ENCODE data around the gene MACROD1.

Gene MACROD1

DNA sequence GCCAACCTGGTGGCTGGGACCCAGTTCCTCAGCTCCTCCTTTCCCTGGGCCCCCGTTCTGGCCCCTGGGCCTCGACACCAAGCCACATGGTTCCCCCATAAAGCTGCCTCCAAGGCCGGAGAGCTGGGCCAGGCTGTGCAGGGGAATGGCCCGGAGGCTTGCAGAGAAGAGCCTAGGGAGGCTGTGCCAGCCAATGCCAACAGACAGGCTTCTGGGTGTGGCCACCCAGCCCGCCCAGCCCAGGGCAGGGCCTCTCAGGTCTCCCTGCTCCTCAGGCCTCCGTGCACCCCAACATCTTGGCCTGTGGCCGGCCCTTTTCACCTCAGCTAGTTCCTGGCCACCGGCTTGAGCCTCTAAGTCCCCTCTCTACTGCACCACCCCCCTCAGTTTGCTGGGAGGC lies 147.6 kb downstream of the MACROD1 start:
- DNase-seq (ENCODE audit: low spot score), result no peak
- no peak overlapping the region for H3K27ac ChIP-seq (ENCODE audit: poor library complexity, severe bottlenecking)
- ATAC-seq (ENCODE audit: low read depth), result 0 out of 3 replicates have a peak, but pooled peaks have one; percentile 24
- TF ChIP-seq, protein P1, sequence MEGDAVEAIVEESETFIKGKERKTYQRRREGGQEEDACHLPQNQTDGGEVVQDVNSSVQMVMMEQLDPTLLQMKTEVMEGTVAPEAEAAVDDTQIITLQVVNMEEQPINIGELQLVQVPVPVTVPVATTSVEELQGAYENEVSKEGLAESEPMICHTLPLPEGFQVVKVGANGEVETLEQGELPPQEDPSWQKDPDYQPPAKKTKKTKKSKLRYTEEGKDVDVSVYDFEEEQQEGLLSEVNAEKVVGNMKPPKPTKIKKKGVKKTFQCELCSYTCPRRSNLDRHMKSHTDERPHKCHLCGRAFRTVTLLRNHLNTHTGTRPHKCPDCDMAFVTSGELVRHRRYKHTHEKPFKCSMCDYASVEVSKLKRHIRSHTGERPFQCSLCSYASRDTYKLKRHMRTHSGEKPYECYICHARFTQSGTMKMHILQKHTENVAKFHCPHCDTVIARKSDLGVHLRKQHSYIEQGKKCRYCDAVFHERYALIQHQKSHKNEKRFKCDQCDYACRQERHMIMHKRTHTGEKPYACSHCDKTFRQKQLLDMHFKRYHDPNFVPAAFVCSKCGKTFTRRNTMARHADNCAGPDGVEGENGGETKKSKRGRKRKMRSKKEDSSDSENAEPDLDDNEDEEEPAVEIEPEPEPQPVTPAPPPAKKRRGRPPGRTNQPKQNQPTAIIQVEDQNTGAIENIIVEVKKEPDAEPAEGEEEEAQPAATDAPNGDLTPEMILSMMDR (IDR thresholded peaks at IDR 0.05; ENCODE audit: poor library complexity, severe bottlenecking), result no peak
- H3K4me3 ChIP-seq (ENCODE audit: severe bottlenecking), result no peak overlapping the region
- peaks cover 2% of the 10 kb centered on the region for H3K4me1 ChIP-seq (ENCODE audit: insufficient read depth, poor library complexity, severe bottlenecking)
- no peaks in the 10 kb centered on the region for H3K36me3 ChIP-seq (ENCODE audit: low read depth)
- H3K27me3 ChIP-seq (ENCODE audit: insufficient read depth, poor library complexity, severe bottlenecking), result no peaks in the 10 kb centered on the region
- H3K9me3 ChIP-seq (ENCODE audit: severe bottlenecking), result no peaks in the 10 kb centered on the region

DNA sequence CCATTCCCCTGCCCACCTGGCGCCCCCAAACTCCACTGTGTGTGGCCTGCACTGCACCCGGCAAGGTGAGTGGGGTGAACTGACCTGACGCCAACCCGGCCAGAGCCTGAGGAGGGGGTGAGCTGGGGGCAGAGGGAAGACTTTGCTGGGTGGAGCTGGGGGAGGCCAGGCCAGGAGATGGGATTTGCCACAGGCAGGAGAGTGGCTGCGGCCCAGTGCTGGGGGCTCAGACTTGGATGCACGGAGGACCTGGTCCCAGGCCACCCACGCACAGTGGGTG lies 148.0 kb downstream of the MACROD1 start:
- TF ChIP-seq, protein P1 (IDR thresholded peaks at IDR 0.05; ENCODE audit: poor library complexity, severe bottlenecking), result no peak
- Histone ChIP-seq H3K27me3 (ENCODE audit: insufficient read depth, poor library complexity, severe bottlenecking) (no peaks in the 10 kb centered on the region), H3K27ac (ENCODE audit: poor library complexity, severe bottlenecking) (no peak overlapping the region), H3K9me3 (ENCODE audit: severe bottlenecking) (no peaks in the 10 kb centered on the region), H3K4me3 (ENCODE audit: severe bottlenecking) (no peak overlapping the region), H3K4me1 (ENCODE audit: insufficient read depth, poor library complexity, severe bottlenecking) (peaks cover 2% of the 10 kb centered on the region), H3K36me3 (ENCODE audit: low read depth) (no peaks in the 10 kb centered on the region)
- no peak for DNase-seq (ENCODE audit: low spot score)
- ATAC-seq (ENCODE audit: low read depth), result no peak

DNA sequence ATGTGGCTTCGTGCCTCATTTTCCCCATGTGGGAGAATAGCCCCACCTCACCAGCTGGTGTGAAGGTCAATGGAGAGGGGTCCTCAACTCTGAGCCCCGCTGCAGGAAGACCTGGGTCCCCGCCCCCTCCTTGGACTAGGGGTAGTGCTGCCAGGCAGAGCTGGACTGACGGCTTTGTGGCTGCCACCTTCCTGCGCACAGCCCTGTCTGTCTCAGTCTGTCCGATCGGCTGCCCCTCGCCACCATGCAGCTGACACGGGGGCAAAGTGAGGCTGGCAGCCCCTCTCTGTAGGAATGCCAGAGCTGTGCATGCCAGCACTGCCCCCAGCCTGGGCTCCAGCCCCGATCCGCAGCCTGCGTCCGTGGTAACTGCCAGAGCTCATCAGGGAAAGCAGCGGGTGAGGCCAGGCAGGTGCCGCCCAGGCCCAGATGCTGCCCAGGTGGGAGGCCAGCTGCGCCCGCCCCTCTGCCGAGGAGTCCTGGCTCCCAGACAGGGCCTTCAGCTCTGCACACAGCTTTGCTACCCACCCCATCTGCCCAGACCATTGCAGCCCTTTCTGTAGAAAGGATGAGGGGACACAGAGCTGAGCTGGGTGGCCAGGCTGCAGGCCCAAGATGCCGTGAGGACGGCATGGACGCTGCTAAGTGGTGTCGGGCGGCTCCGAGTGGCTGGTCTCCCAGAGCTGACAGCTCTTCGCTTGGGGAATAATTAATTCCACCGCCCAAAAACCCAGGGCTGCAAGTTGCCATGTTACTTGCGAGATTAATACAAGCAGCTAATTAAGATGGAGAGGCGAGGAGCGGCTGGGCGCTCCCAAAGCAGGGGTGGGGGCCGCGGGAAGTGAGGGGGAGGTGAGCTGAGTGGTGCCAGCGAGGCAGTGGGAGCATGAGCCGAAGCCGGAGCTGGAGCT lies 149.7 kb downstream of the MACROD1 start:
- DNase-seq (ENCODE audit: low spot score) (no peak), ATAC-seq (ENCODE audit: low read depth) (no peak)
- no peaks in the 10 kb centered on the region for H3K4me1 ChIP-seq (ENCODE audit: insufficient read depth, poor library complexity, severe bottlenecking)
- no peaks in the 10 kb centered on the region for H3K9me3 ChIP-seq (ENCODE audit: severe bottlenecking)
- H3K36me3 ChIP-seq (ENCODE audit: low read depth), result no peaks in the 10 kb centered on the region
- H3K27ac ChIP-seq (ENCODE audit: poor library complexity, severe bottlenecking), result no peak overlapping the region
- TF ChIP-seq, protein P1 (IDR thresholded peaks at IDR 0.05; ENCODE audit: poor library complexity, severe bottlenecking), result no peak
- H3K27me3 ChIP-seq (ENCODE audit: insufficient read depth, poor library complexity, severe bottlenecking), result no peaks in the 10 kb centered on the region
- no peak overlapping the region for H3K4me3 ChIP-seq (ENCODE audit: severe bottlenecking)

DNA sequence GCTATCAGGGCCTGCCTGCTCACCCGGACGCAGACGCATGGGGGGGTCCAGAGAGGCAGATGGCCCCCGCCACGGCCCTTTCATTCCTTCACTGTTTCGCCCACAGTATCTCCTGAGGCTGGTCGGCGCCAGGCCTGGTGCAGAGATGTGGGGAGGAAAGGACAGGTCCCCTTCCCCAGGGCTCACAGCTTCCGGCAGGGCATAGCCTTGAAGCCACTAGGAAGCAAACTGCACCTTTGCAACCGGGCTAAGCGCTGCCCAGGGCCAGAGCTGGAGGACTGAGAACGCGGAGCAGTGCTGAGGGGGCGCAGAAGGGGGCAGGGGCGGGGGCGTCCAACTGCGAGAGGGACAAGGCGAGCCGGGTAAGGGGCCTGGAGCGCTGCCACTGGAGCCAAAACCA lies 150.4 kb downstream of the MACROD1 start:
- no peak for DNase-seq (ENCODE audit: low spot score)
- Histone ChIP-seq H3K4me3 (ENCODE audit: severe bottlenecking) (no peak overlapping the region), H3K4me1 (ENCODE audit: insufficient read depth, poor library complexity, severe bottlenecking) (no peaks in the 10 kb centered on the region), H3K9me3 (ENCODE audit: severe bottlenecking) (no peaks in the 10 kb centered on the region), H3K27me3 (ENCODE audit: insufficient read depth, poor library complexity, severe bottlenecking) (no peaks in the 10 kb centered on the region), H3K27ac (ENCODE audit: poor library complexity, severe bottlenecking) (no peak overlapping the region), H3K36me3 (ENCODE audit: low read depth) (no peaks in the 10 kb centered on the region)
- TF ChIP-seq, protein P1 (IDR thresholded peaks at IDR 0.05; ENCODE audit: poor library complexity, severe bottlenecking), result no peak
- ATAC-seq (ENCODE audit: low read depth), result no peak

DNA sequence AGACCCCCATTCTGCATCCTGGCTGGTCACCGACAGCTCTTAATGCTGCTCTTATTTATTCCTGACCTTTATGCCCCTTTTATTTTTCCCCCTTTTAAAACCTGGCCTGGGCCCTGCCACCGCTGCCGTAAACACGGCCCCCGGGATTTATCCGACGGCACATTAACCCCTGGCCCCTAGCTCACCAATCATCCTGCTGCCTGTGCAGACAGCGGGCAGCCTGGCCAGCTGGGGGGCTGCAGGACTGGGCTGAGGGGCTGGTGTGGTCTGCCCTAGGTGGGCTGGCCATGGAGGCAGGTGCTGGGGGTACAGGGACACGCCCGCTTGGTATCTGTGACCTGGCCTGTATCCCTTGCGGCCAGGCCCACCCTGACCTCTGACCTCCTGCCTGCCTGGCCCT lies 151.6 kb downstream of the MACROD1 start:
- DNase-seq (ENCODE audit: low spot score), result no peak
- Histone ChIP-seq H3K27me3 (ENCODE audit: insufficient read depth, poor library complexity, severe bottlenecking) (no peaks in the 10 kb centered on the region), H3K36me3 (ENCODE audit: low read depth) (no peaks in the 10 kb centered on the region), H3K4me1 (ENCODE audit: insufficient read depth, poor library complexity, severe bottlenecking) (no peaks in the 10 kb centered on the region), H3K4me3 (ENCODE audit: severe bottlenecking) (no peak overlapping the region), H3K27ac (ENCODE audit: poor library complexity, severe bottlenecking) (no peak overlapping the region), H3K9me3 (ENCODE audit: severe bottlenecking) (no peaks in the 10 kb centered on the region)
- no peak for ATAC-seq (ENCODE audit: low read depth)
- TF ChIP-seq, protein P1 (IDR thresholded peaks at IDR 0.05; ENCODE audit: poor library complexity, severe bottlenecking), result no peak
